ENCODE data around the gene SAMD13.

GRCh38 chr1:84268346-84268745, 33.2 kb upstream of the SAMD13 start:
- TF ChIP-seq LEF1 (IDR thresholded peaks at IDR 0.05; ENCODE audit: borderline replicate concordance): no peak
- TF ChIP-seq SP1 (IDR thresholded peaks at IDR 0.05): no peak
- TF ChIP-seq ARNT (IDR thresholded peaks at IDR 0.05): no peak
